Loucy (cell line): ENCODE measurements around the gene PAK4.
"Not testable (repeated sequence)": the region's sequence is repeated elsewhere in the genome, so short reads cannot be mapped to it uniquely, and the experiment has no call there.

Experiments
- H2AFZ ChIP-seq: fragments of 200-600 bp; sonication (generic); 2 replicates; pipeline ENCODE4 v1.6.0; 2016; ENCODE audit warnings: antibody characterized with exemption, mild to moderate bottlenecking, low read length, moderate library complexity
- H3F3A ChIP-seq: fragments of 200-600 bp; 2 replicates; pipeline ENCODE4 v1.6.0; 2016; ENCODE audit warnings: antibody characterized with exemption, low read depth, mild to moderate bottlenecking
- H3K27me3 ChIP-seq: fragments of 200-600 bp; sonication (generic); 2 replicates; pipeline ENCODE4 v1.6.1; 2014; ENCODE audit warnings: low read length, mild to moderate bottlenecking; ENCODE audit not compliant: insufficient read depth, poor library complexity, severe bottlenecking
- H3K36me3 ChIP-seq: fragments of 200-600 bp; sonication (generic); 2 replicates; pipeline ENCODE4 v1.6.1; 2016; ENCODE audit warnings: low read length; ENCODE audit not compliant: insufficient read depth
- H3K4me1 ChIP-seq: fragments of 200-600 bp; sonication (generic); 2 replicates; pipeline ENCODE4 v1.5.1; 2014; ENCODE audit warnings: low read length, mild to moderate bottlenecking; ENCODE audit not compliant: insufficient read depth, poor library complexity, severe bottlenecking
- H3K4me2 ChIP-seq: fragments of 200-600 bp; sonication (generic); 2 replicates; pipeline ENCODE4 v1.6.0; 2014; ENCODE audit warnings: antibody characterized with exemption, low read length, low read depth, mild to moderate bottlenecking; ENCODE audit not compliant: poor library complexity, severe bottlenecking
- H3K4me3 ChIP-seq: fragments of 200-600 bp; sonication (generic); 2 replicates; pipeline ENCODE4 v1.5.1; 2014; ENCODE audit warnings: low read length, mild to moderate bottlenecking, mixed read lengths; ENCODE audit not compliant: poor library complexity, severe bottlenecking
- H3K79me2 ChIP-seq: fragments of 200-600 bp; sonication (generic); 2 replicates; pipeline ENCODE4 v1.6.1; 2014; ENCODE audit warnings: low read length; ENCODE audit not compliant: insufficient read depth
- H3K9ac ChIP-seq: fragments of 200-600 bp; sonication (generic); 2 replicates; pipeline ENCODE4 v1.6.0; 2014; ENCODE audit warnings: mild to moderate bottlenecking, low read depth, low read length, moderate library complexity; ENCODE audit not compliant: poor library complexity, severe bottlenecking
- H3K9me2 ChIP-seq: fragments of 200-600 bp; sonication (generic); replicated peaks from 2 replicates; pipeline ENCODE4 v1.6.1; 2016; ENCODE audit warnings: low read depth, low read length, mixed read lengths
- H3K9me3 ChIP-seq: fragments of 200-600 bp; sonication (generic); 2 replicates; pipeline ENCODE4 v1.6.1; 2014; ENCODE audit warnings: mild to moderate bottlenecking, antibody characterized with exemption, low read length, low read depth; ENCODE audit not compliant: insufficient read depth
- H4K20me1 ChIP-seq: fragments of 200-600 bp; sonication (generic); 2 replicates; pipeline ENCODE4 v1.6.0; 2014; ENCODE audit warnings: antibody characterized with exemption, low read length, mild to moderate bottlenecking; ENCODE audit not compliant: insufficient read depth, poor library complexity, severe bottlenecking
- EZH2phosphoT487 ChIP-seq: fragments of 200-600 bp; IDR thresholded peaks from 2 replicates; pipeline ENCODE4 v1.6.1; 2018; ENCODE audit warnings: antibody characterized with exemption, mild to moderate bottlenecking, moderate library complexity, borderline replicate concordance
- TF ChIP-seq, protein P1 (sequence below): fragments of 200-600 bp; sonication (generic); conservative IDR thresholded peaks from 2 replicates; pipeline ENCODE4 v1.5.1; 2014; ENCODE audit warnings: mild to moderate bottlenecking, antibody characterized with exemption, low read length

The PAK4 gene

GRCh38 chr19:39085392-39085791 lies 40.2 kb upstream of the PAK4 start:
- H3K4me2 ChIP-seq: no peak overlapping the region
- H3K27me3 ChIP-seq: no peaks in the 10 kb centered on the region
- no peaks in the 10 kb centered on the region for H3F3A ChIP-seq

DNA sequence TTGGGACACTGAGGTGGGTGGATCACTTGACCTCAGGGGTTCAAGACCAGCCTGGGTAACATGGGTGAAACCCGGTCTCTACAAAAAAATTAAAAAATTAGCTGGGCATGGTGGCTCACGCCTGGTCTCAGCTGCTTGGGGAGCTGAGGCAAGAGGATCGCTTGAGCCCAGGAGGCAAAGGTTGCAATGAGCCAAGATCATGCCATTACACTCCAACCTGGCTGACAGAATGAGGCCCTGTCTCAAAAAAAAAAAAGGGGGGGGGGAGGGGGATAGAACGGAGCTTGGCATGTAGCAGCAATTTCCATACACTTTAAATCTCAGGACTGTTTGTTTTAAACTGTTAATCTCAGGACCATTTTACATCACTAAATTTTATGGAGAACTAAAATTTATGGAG lies 39.2 kb upstream of the PAK4 start:
- no peaks in the 10 kb centered on the region for H3F3A ChIP-seq
- no peak overlapping the region for H3K4me3 ChIP-seq
- H3K4me2 ChIP-seq: no peak overlapping the region
- no peaks in the 10 kb centered on the region for H3K79me2 ChIP-seq
- no peaks in the 10 kb centered on the region for H3K36me3 ChIP-seq
- no peaks in the 10 kb centered on the region for H3K9me3 ChIP-seq
- TF ChIP-seq EZH2phosphoT487: no peak
- TF ChIP-seq, protein P1, sequence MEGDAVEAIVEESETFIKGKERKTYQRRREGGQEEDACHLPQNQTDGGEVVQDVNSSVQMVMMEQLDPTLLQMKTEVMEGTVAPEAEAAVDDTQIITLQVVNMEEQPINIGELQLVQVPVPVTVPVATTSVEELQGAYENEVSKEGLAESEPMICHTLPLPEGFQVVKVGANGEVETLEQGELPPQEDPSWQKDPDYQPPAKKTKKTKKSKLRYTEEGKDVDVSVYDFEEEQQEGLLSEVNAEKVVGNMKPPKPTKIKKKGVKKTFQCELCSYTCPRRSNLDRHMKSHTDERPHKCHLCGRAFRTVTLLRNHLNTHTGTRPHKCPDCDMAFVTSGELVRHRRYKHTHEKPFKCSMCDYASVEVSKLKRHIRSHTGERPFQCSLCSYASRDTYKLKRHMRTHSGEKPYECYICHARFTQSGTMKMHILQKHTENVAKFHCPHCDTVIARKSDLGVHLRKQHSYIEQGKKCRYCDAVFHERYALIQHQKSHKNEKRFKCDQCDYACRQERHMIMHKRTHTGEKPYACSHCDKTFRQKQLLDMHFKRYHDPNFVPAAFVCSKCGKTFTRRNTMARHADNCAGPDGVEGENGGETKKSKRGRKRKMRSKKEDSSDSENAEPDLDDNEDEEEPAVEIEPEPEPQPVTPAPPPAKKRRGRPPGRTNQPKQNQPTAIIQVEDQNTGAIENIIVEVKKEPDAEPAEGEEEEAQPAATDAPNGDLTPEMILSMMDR: no peak
- no peak overlapping the region for H2AFZ ChIP-seq
- H3K27me3 ChIP-seq: no peaks in the 10 kb centered on the region
- H3K4me1 ChIP-seq: no peaks in the 10 kb centered on the region
- H4K20me1 ChIP-seq: no peaks in the 10 kb centered on the region
- no peaks in the 10 kb centered on the region for H3K9me2 ChIP-seq
- H3K9ac ChIP-seq: no peak overlapping the region

More at GRCh38 chr19:39085392-39085791, 40.2 kb upstream of the PAK4 start:
- no peaks in the 10 kb centered on the region for H3K9me3 ChIP-seq
- no peaks in the 10 kb centered on the region for H3K79me2 ChIP-seq
- no peak overlapping the region for H3K4me3 ChIP-seq
- H3K9ac ChIP-seq: no peak overlapping the region
- H3K4me1 ChIP-seq: no peaks in the 10 kb centered on the region
- H2AFZ ChIP-seq: no peak overlapping the region
- no peak for TF ChIP-seq EZH2phosphoT487
- TF ChIP-seq, protein P1: no peak
- no peaks in the 10 kb centered on the region for H4K20me1 ChIP-seq
- H3K36me3 ChIP-seq: no peaks in the 10 kb centered on the region
- no peaks in the 10 kb centered on the region for H3K9me2 ChIP-seq

DNA sequence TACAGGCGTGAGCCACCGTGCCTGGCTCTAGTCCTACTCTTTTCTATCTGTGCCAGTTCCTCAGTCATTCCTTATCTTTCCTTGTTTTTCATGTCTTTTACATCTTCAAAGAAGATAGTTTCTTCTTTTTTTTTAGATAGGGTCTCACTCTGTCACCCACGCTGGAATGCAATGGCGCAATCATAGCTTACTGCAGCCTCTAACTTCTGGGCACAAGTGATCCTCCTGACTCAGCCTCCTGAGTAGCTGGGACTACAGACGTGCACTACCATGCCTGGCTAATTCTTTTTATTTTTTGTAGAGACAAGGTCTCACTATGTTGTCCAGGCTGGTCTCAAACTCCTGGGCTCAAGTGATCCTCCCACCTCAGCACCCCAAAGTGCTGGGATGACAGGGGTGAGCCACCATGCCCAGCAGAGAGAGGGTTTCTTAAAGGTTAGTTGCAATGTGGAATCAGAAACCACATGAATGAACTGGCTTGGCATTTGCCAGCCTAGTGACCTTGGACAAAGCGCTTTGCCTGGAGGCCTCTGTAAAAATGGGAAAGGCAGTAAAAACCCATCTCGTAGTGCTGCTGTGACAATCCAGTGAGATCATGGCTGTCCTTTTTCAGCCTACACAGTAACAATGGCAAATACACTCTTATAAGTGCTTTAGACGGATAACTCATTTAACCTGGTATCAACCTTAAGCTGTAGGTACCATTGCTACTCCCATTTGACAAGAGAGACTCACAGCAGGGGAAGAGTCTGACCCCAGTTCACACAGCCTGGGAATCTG lies 37.5 kb upstream of the PAK4 start:
- Histone ChIP-seq H4K20me1 (no peaks in the 10 kb centered on the region), H3K4me2 (no peak overlapping the region), H3F3A (no peaks in the 10 kb centered on the region), H3K79me2 (no peaks in the 10 kb centered on the region), H3K4me3 (no peak overlapping the region), H3K9me3 (no peaks in the 10 kb centered on the region), H2AFZ (no peak overlapping the region), H3K36me3 (no peaks in the 10 kb centered on the region), H3K27me3 (no peaks in the 10 kb centered on the region), H3K4me1 (no peaks in the 10 kb centered on the region), H3K9me2 (no peaks in the 10 kb centered on the region), H3K9ac (no peak overlapping the region)
- TF ChIP-seq EZH2phosphoT487: no peak
- TF ChIP-seq, protein P1: no peak

DNA sequence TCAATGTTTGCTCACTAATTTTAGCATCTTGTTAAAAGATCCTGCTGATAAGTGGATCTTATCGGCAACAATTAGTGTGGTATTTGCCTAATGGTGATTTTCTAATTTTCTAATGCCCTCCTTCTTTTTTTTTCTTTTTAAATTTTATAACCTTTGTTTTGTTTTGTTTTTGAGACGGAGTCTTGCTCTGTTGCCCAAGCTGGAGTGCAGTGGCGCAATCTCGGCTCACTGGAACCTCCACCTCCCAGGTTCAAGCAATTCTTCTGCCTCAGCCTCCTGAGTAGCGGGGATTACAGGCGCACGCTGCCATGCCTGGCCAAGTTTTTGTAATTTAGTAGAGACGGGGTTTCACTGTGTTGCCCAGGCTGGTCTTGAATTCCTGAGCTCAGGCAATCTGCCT lies 35.6 kb upstream of the PAK4 start:
- not testable (repeated sequence) for H2AFZ ChIP-seq

More for the DNA sequence above, 35.6 kb upstream of the PAK4 start:
- H4K20me1 ChIP-seq, H3K9me3 ChIP-seq, H3K4me2 ChIP-seq, H3K4me1 ChIP-seq, H3K4me3 ChIP-seq, H3F3A ChIP-seq, H3K9ac ChIP-seq, H3K9me2 ChIP-seq, H3K27me3 ChIP-seq, H3K79me2 ChIP-seq, H3K36me3 ChIP-seq: not testable (repeated sequence)
